ENCODE results near the gene ARID4B. TPM values are rescaled to one million over a fixed set of nuclear protein-coding genes. Genes with fewer than 3 reads are reported as not detected.

The ARID4B gene
- total RNA-seq, 4 donors from 2014 or later, result 27.0 to 172 (median 70.8) TPM

DNA sequence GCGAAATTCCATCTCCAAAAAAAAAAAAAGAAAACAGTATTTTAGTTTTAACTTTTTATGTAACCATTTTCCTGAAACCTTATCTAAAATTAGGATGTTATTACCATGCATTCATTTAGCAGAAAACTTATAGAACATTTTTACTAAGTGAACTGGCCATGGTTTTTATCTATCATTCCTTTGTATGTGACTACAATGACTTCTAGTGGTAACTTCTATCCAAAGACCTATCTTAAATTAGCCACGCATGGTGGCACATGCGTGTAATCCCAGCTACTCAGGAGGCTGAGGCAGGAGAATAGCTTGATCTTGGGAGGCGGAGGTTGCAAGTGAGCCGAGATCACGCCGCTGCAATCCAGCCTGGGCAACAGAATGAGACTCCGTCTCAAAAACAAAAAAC is 11.8 kb upstream of the ARID4B start:
- TF ChIP-seq, protein P1, sequence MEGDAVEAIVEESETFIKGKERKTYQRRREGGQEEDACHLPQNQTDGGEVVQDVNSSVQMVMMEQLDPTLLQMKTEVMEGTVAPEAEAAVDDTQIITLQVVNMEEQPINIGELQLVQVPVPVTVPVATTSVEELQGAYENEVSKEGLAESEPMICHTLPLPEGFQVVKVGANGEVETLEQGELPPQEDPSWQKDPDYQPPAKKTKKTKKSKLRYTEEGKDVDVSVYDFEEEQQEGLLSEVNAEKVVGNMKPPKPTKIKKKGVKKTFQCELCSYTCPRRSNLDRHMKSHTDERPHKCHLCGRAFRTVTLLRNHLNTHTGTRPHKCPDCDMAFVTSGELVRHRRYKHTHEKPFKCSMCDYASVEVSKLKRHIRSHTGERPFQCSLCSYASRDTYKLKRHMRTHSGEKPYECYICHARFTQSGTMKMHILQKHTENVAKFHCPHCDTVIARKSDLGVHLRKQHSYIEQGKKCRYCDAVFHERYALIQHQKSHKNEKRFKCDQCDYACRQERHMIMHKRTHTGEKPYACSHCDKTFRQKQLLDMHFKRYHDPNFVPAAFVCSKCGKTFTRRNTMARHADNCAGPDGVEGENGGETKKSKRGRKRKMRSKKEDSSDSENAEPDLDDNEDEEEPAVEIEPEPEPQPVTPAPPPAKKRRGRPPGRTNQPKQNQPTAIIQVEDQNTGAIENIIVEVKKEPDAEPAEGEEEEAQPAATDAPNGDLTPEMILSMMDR (IDR thresholded peaks at IDR 0.05), result no peak
- TF ChIP-seq POLR2A (IDR thresholded peaks at IDR 0.05), result no peak
- DNase-seq, result no peak
- no peaks in the 10 kb centered on the region for H3K9me3 ChIP-seq
- H3K4me1 ChIP-seq, result peaks cover 0 to 10% (median 0%) of the 10 kb centered on the region in 4 donors
- no peak overlapping the region for H3K27ac ChIP-seq
- H3K4me3 ChIP-seq, result no peak overlapping the region
- H3K27me3 ChIP-seq, result no peaks in the 10 kb centered on the region
- peaks cover 0 to 47% (median 0%) of the 10 kb centered on the region in 3 donors for H3K36me3 ChIP-seq

DNA sequence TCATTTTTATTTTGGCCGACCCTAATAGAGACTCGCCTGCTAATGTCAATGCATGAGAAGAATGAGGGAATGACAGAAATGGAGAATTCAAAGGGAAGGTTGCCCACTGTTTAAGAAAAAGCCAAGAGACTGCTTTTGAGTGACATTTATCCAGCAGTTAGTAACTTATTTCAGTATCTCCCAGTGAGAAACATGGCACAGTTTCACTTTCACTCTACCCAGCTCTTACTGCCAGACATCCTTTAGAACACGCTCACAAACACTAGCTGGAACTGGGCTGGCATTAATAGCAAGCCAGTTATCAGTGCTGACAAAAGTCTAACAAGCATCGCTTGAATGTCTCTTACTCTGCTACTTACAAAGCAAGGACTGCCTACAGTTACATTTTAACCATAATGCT is 8.9 kb upstream of the ARID4B start:
- H3K4me1 ChIP-seq, result peaks cover 0 to 14% (median 0%) of the 10 kb centered on the region in 4 donors
- peaks cover 0 to 32% (median 0%) of the 10 kb centered on the region in 3 donors for H3K36me3 ChIP-seq
- no peak for TF ChIP-seq POLR2A (IDR thresholded peaks at IDR 0.05)
- TF ChIP-seq, protein P1 (IDR thresholded peaks at IDR 0.05), result no peak
- no peaks in the 10 kb centered on the region for H3K9me3 ChIP-seq
- H3K4me3 ChIP-seq, result peak overlapping the region in 2 of 4 donors; percentile 7 to 11
- DNase-seq, result no peak
- H3K27ac ChIP-seq, result peak overlapping the region in 1 of 4 donors; percentile 56
- H3K27me3 ChIP-seq, result no peaks in the 10 kb centered on the region

DNA sequence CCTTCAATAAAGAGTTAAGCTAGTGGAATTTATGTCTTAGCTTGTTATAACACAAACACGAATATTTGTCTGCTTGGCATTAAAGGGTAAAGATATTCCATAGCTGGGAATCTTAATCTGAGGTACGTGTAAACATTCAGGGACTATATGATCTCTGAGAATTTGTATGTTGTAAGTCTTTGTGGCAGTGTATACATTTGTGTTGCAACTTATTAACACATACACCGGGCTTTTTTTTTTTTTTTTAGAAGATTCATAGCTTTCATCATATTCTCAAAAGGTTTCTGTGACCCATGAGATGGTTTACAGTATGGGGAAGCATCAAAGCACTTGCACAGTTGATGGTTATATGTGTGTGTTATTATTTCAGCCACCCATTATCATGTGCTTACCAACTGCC is 3.4 kb upstream of the ARID4B start:
- peaks cover 0 to 30% (median 7%) of the 10 kb centered on the region in 4 donors for H3K4me1 ChIP-seq
- no peaks in the 10 kb centered on the region for H3K27me3 ChIP-seq
- H3K36me3 ChIP-seq, result peaks cover 0 to 12% (median 0%) of the 10 kb centered on the region in 3 donors
- H3K27ac ChIP-seq, result no peak overlapping the region
- TF ChIP-seq, protein P1 (IDR thresholded peaks at IDR 0.05), result no peak
- TF ChIP-seq POLR2A (IDR thresholded peaks at IDR 0.05), result no peak
- H3K9me3 ChIP-seq, result no peaks in the 10 kb centered on the region
- no peak overlapping the region for H3K4me3 ChIP-seq
- no peak for DNase-seq

DNA sequence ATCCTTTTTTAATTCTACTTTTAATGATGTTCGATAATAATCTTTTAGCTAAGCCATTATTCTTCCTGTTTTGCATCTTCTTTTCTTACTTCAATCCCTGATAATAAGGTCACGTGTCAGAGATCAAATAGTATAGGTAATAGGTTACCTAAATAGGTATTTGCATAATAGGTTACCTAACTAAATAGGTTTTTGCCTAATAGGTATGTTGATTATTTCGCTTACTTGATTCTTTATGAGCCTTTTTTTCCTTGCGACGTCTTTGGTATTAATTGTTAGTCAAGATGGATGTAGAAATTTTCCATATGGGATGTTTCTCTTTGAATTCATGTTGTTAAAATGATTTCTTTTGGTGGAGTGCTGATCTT is 2.9 kb upstream of the ARID4B start:
- peaks cover 0 to 8% (median 0%) of the 10 kb centered on the region in 3 donors for H3K36me3 ChIP-seq
- H3K4me1 ChIP-seq, result peaks cover 0 to 35% (median 8%) of the 10 kb centered on the region in 4 donors
- TF ChIP-seq, protein P1 (IDR thresholded peaks at IDR 0.05), result no peak
- TF ChIP-seq POLR2A (IDR thresholded peaks at IDR 0.05), result no peak
- H3K27ac ChIP-seq, result peak overlapping the region in 1 of 4 donors; percentile 96
- DNase-seq, result no peak
- no peaks in the 10 kb centered on the region for H3K9me3 ChIP-seq
- no peaks in the 10 kb centered on the region for H3K27me3 ChIP-seq
- H3K4me3 ChIP-seq, result peak overlapping the region in 2 of 4 donors; percentile 70 to 73

DNA sequence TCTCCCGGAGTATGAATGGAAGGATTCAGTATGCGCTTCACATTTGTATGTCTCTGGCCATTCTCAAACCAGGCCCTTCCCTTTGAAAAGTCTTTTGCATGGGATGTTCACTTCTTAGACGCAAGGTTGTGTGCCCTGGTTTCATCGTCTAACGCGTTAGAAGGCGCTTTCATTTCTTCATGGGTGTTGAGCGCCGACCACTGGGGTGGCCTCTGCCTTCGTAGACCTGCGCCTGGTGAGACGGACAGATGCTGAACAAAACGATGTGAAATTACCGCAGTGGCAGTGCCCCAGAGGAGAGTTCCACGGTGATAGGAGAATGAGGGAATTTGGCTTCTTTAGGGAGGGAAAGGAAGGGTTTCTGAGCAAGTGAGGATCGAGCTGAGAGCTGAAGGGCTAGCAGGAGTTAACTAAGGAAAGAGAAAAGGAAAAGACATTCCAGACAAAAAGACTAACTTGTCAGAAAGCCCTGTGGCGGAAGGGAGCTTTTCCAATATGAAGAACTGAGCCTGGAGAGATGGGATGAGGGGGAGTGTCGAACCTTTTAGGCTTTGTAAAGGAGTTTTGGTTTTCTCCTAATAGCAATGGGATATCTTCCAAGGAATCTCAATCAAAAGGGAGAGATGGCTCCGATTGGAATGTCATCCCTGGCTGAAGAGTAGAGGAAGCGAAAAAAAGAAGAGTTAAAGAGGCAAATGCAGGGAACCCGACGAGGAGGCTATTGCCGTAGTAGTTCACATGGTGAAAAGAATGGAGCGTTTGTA is 1.3 kb upstream of the ARID4B start:
- peak; percentile 50 to 74 (median 58) for DNase-seq
- Histone ChIP-seq H3K27ac (peak overlapping the region; percentile 89 to 98 (median 95)), H3K9me3 (no peaks in the 10 kb centered on the region), H3K27me3 (no peaks in the 10 kb centered on the region), H3K4me1 (peaks cover 0 to 51% (median 14%) of the 10 kb centered on the region in 4 donors), H3K36me3 (no peaks in the 10 kb centered on the region), H3K4me3 (peak overlapping the region; percentile 55 to 95 (median 72))
- TF ChIP-seq POLR2A (IDR thresholded peaks at IDR 0.05), result no peak
- TF ChIP-seq, protein P1 (IDR thresholded peaks at IDR 0.05), result peak in 2 of 6 experiments; percentile 16 to 20

Data from Peyer's patch (tissue), 4 donors.